Hepatocyte (in vitro differentiated cells): ENCODE measurements around the gene SLC34A3.

Experiments used
- EZH2 ChIP-seq: fragments of 200-600 bp; sonication (generic); IDR thresholded peaks from 2 replicates; pipeline ENCODE4 v1.6.1; 2016; ENCODE audit warnings: antibody characterized with exemption, mild to moderate bottlenecking, borderline replicate concordance
- EZH2phosphoT487 ChIP-seq: fragments of 200-600 bp; sonication (generic); IDR thresholded peaks from one replicate; pipeline ENCODE4 v1.6.1; 2018; ENCODE audit warnings: antibody characterized with exemption, mild to moderate bottlenecking, low read depth, moderate library complexity; ENCODE audit not compliant: unreplicated experiment, severe bottlenecking
- TF ChIP-seq, protein P1 (sequence below): fragments of 200-600 bp; sonication (generic); IDR thresholded peaks from 2 replicates; pipeline ENCODE4 v1.5.1; 2016; ENCODE audit warnings: antibody characterized with exemption, mild to moderate bottlenecking; ENCODE audit not compliant: poor library complexity

GRCh38 chr9:137240318-137240840 lies 9.7 kb downstream of the SLC34A3 start:
- TF ChIP-seq, protein P1, sequence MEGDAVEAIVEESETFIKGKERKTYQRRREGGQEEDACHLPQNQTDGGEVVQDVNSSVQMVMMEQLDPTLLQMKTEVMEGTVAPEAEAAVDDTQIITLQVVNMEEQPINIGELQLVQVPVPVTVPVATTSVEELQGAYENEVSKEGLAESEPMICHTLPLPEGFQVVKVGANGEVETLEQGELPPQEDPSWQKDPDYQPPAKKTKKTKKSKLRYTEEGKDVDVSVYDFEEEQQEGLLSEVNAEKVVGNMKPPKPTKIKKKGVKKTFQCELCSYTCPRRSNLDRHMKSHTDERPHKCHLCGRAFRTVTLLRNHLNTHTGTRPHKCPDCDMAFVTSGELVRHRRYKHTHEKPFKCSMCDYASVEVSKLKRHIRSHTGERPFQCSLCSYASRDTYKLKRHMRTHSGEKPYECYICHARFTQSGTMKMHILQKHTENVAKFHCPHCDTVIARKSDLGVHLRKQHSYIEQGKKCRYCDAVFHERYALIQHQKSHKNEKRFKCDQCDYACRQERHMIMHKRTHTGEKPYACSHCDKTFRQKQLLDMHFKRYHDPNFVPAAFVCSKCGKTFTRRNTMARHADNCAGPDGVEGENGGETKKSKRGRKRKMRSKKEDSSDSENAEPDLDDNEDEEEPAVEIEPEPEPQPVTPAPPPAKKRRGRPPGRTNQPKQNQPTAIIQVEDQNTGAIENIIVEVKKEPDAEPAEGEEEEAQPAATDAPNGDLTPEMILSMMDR = peak; percentile 21
- TF ChIP-seq EZH2 = no peak
- no peak for TF ChIP-seq EZH2phosphoT487
